ENCODE results near the gene TRIM66. TPM values are rescaled to one million over a fixed set of nuclear protein-coding genes. Genes with fewer than 3 reads are reported as not detected.

Gene TRIM66
- total and polyA plus RNA-seq, 9 of the 15 experiments (the other 6 are each of a cell fraction or from before 2014, with no cell fraction given): 1.1 to 7.3 (median 4.9) TPM

- no peak; the same call in 2 of the 3 replicates for ATAC-seq
- Histone ChIP-seq H3K4me3 (no peak overlapping the region), H3K9me1 (ENCODE audit: control insufficient read depth, insufficient read depth, low read length) (no peaks in the 10 kb centered on the region), H3K27me3 (ENCODE audit: control insufficient read depth in 2 of 2, insufficient read depth in 2 of 2, low read length in 2 of 2) (peaks cover 6 to 14% of the 10 kb centered on the region in 2 experiments), H3K27ac (ENCODE audit: extremely low read depth, low read depth, low read length) (no peak overlapping the region), H3K4me1 (replicated peaks in 1 of 2; ENCODE audit: control insufficient read depth in 2 of 2, insufficient read depth in 2 of 2, low read length in 2 of 2) (peaks cover 0 to 3% of the 10 kb centered on the region in 2 experiments; a peak in 1 of 5 replicates), H3K9ac (ENCODE audit: insufficient read depth in 1 of 2, low read depth in 2 of 2, low read length in 2 of 2) (no peak overlapping the region), H3K9me3 (replicated peaks; ENCODE audit: control insufficient read depth, insufficient read depth, low read depth, low read length) (no peaks in the 10 kb centered on the region), H3K4me2 (ENCODE audit: insufficient read depth, low read length) (no peak overlapping the region), H2AFZ (ENCODE audit: low read depth, low read length) (no peak overlapping the region), H4K20me1 (replicated peaks; ENCODE audit: control insufficient read depth, insufficient read depth, low read length) (no peaks in the 10 kb centered on the region), H3K79me2 (ENCODE audit: control insufficient read depth, insufficient read depth, low read length) (no peaks in the 10 kb centered on the region), H3K36me3 (ENCODE audit: control insufficient read depth, insufficient read depth, low read length) (no peaks in the 10 kb centered on the region)
- TF ChIP-seq, protein P1, sequence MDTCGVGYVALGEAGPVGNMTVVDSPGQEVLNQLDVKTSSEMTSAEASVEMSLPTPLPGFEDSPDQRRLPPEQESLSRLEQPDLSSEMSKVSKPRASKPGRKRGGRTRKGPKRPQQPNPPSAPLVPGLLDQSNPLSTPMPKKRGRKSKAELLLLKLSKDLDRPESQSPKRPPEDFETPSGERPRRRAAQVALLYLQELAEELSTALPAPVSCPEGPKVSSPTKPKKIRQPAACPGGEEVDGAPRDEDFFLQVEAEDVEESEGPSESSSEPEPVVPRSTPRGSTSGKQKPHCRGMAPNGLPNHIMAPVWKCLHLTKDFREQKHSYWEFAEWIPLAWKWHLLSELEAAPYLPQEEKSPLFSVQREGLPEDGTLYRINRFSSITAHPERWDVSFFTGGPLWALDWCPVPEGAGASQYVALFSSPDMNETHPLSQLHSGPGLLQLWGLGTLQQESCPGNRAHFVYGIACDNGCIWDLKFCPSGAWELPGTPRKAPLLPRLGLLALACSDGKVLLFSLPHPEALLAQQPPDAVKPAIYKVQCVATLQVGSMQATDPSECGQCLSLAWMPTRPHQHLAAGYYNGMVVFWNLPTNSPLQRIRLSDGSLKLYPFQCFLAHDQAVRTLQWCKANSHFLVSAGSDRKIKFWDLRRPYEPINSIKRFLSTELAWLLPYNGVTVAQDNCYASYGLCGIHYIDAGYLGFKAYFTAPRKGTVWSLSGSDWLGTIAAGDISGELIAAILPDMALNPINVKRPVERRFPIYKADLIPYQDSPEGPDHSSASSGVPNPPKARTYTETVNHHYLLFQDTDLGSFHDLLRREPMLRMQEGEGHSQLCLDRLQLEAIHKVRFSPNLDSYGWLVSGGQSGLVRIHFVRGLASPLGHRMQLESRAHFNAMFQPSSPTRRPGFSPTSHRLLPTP (IDR thresholded peaks at IDR 0.05; ENCODE audit: borderline replicate concordance, extremely low read depth, insufficient read length): no peak
- TF ChIP-seq, protein P2, sequence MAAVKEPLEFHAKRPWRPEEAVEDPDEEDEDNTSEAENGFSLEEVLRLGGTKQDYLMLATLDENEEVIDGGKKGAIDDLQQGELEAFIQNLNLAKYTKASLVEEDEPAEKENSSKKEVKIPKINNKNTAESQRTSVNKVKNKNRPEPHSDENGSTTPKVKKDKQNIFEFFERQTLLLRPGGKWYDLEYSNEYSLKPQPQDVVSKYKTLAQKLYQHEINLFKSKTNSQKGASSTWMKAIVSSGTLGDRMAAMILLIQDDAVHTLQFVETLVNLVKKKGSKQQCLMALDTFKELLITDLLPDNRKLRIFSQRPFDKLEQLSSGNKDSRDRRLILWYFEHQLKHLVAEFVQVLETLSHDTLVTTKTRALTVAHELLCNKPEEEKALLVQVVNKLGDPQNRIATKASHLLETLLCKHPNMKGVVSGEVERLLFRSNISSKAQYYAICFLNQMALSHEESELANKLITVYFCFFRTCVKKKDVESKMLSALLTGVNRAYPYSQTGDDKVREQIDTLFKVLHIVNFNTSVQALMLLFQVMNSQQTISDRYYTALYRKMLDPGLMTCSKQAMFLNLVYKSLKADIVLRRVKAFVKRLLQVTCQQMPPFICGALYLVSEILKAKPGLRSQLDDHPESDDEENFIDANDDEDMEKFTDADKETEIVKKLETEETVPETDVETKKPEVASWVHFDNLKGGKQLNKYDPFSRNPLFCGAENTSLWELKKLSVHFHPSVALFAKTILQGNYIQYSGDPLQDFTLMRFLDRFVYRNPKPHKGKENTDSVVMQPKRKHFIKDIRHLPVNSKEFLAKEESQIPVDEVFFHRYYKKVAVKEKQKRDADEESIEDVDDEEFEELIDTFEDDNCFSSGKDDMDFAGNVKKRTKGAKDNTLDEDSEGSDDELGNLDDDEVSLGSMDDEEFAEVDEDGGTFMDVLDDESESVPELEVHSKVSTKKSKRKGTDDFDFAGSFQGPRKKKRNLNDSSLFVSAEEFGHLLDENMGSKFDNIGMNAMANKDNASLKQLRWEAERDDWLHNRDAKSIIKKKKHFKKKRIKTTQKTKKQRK (IDR thresholded peaks at IDR 0.05; ENCODE audit: borderline replicate concordance, low read depth, low read length): no peak
- TF ChIP-seq, protein P3, sequence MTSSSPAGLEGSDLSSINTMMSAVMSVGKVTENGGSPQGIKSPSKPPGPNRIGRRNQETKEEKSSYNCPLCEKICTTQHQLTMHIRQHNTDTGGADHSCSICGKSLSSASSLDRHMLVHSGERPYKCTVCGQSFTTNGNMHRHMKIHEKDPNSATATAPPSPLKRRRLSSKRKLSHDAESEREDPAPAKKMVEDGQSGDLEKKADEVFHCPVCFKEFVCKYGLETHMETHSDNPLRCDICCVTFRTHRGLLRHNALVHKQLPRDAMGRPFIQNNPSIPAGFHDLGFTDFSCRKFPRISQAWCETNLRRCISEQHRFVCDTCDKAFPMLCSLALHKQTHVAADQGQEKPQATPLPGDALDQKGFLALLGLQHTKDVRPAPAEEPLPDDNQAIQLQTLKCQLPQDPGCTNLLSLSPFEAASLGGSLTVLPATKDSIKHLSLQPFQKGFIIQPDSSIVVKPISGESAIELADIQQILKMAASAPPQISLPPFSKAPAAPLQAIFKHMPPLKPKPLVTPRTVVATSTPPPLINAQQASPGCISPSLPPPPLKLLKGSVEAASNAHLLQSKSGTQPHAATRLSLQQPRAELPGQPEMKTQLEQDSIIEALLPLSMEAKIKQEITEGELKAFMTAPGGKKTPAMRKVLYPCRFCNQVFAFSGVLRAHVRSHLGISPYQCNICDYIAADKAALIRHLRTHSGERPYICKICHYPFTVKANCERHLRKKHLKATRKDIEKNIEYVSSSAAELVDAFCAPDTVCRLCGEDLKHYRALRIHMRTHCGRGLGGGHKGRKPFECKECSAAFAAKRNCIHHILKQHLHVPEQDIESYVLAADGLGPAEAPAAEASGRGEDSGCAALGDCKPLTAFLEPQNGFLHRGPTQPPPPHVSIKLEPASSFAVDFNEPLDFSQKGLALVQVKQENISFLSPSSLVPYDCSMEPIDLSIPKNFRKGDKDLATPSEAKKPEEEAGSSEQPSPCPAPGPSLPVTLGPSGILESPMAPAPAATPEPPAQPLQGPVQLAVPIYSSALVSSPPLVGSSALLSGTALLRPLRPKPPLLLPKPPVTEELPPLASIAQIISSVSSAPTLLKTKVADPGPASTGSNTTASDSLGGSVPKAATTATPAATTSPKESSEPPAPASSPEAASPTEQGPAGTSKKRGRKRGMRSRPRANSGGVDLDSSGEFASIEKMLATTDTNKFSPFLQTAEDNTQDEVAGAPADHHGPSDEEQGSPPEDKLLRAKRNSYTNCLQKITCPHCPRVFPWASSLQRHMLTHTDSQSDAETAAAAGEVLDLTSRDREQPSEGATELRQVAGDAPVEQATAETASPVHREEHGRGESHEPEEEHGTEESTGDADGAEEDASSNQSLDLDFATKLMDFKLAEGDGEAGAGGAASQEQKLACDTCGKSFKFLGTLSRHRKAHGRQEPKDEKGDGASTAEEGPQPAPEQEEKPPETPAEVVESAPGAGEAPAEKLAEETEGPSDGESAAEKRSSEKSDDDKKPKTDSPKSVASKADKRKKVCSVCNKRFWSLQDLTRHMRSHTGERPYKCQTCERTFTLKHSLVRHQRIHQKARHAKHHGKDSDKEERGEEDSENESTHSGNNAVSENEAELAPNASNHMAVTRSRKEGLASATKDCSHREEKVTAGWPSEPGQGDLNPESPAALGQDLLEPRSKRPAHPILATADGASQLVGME (CRISPR knock-in tag; IDR thresholded peaks at IDR 0.05): no peak
- no peak for TF ChIP-seq PHF20 (IDR thresholded peaks at IDR 0.05; ENCODE audit: partially characterized antibody)
- TF ChIP-seq CBX1 (IDR thresholded peaks at IDR 0.05; ENCODE audit: low read depth): no peak
- no peak for TF ChIP-seq ASH1L (IDR thresholded peaks at IDR 0.05; ENCODE audit: borderline replicate concordance, low read depth, partially characterized antibody)
- no peak for TF ChIP-seq KLF1 (tag; IDR thresholded peaks at IDR 0.05)
- in situ Hi-C loops (cut with MboI) (no loop called here), intact Hi-C loops (cut with micrococcal nuclease) (loop anchor here (10.0 kb wide), 2 partner anchors 131 to 351 kb away; no protein-coding TSS in a partner anchor)
- POLR2A ChIA-PET: no interaction called here
- no peak for FAIRE-seq
- 8% methylated on average over 2 of the region's 2 CpGs for WGBS (ENCODE audit: insufficient coverage, low coverage, missing lambda C conversion rate)
- no TSS peak for BruUV-seq (replicated peaks)
- DNase-seq (ENCODE audit: extremely low read depth in 1 of 4, low spot score in 3 of 4): no peak
- CTCF ChIA-PET (ENCODE audit: low intra/inter-chr PET ratio): interaction anchor here (0.7 to 1.4 kb wide), 2 partner anchors 127 to 378 kb away, joined by 3 read pairs; no protein-coding TSS in a partner anchor
Measured at GRCh38 chr11:8603696-8604077, 78.8 kb downstream of the TRIM66 start.

Measured in K562 (cell line).